DND-41 (cell line): ENCODE data around the gene RAD18.

ENCODE experiments used
- ATAC-seq: fragments of 200-7000 bp; cut with Tn5 transposase; 3 replicates; pipeline ENCODE4 v1.9.1; 2021; ENCODE audit warnings: low read depth; ENCODE audit not compliant: insufficient read depth
- DNase-seq: peaks from one replicate; pipeline ENCODE4 v3.0.0-alpha.2; 2020
- H2AFZ ChIP-seq: 2 replicates; pipeline ENCODE4 v1.6.0; 2012; ENCODE audit warnings: low read depth, low read length
- H3K27ac ChIP-seq: 2 replicates; pipeline ENCODE4 v1.5.1; 2012; ENCODE audit warnings: low read length, inconsistent platforms
- H3K27me3 ChIP-seq: fragments of 200-600 bp; sonication (generic); 2 replicates; pipeline ENCODE4 v1.6.0; 2012; ENCODE audit warnings: low read length, mild to moderate bottlenecking, inconsistent platforms; ENCODE audit not compliant: insufficient read depth, poor library complexity
- H3K36me3 ChIP-seq: 2 replicates; pipeline ENCODE4 v1.5.1; 2012; ENCODE audit warnings: low read length, inconsistent platforms; ENCODE audit not compliant: insufficient read depth
- H3K4me1 ChIP-seq: 2 replicates; pipeline ENCODE4 v1.5.1; 2012; ENCODE audit warnings: mild to moderate bottlenecking, low read length; ENCODE audit not compliant: insufficient read depth
- H3K4me2 ChIP-seq: 2 replicates; pipeline ENCODE4 v1.6.0; 2012; ENCODE audit warnings: mild to moderate bottlenecking, moderate library complexity, low read length, inconsistent platforms; ENCODE audit not compliant: insufficient read depth
- H3K4me3 ChIP-seq, 2 experiments: fragments of 200-600 bp in 1 of 2; shearing (Covaris generic) in 1 of 2; 2 replicates each; pipeline ENCODE4 v1.5.1; 2012 to 2016; ENCODE audit warnings: inconsistent platforms in 2 of 2, low read length in 2 of 2, mild to moderate bottlenecking in 2 of 2, low read depth in 1 of 2, moderate library complexity in 1 of 2
- H3K79me2 ChIP-seq: 2 replicates; pipeline ENCODE4 v1.6.0; 2012; ENCODE audit warnings: low read length, inconsistent platforms; ENCODE audit not compliant: insufficient read depth
- H3K9ac ChIP-seq: 2 replicates; pipeline ENCODE4 v1.6.0; 2012; ENCODE audit warnings: low read depth, mild to moderate bottlenecking, inconsistent platforms, low read length, moderate library complexity
- H3K9me3 ChIP-seq: 2 replicates; pipeline ENCODE4 v1.5.1; 2012; ENCODE audit warnings: low read length, moderate library complexity, mild to moderate bottlenecking, inconsistent platforms; ENCODE audit not compliant: insufficient read depth, severe bottlenecking
- H4K20me1 ChIP-seq: 2 replicates; pipeline ENCODE4 v1.6.0; 2012; ENCODE audit warnings: low read length; ENCODE audit not compliant: insufficient read depth
- EZH2 ChIP-seq: IDR thresholded peaks from 3 replicates; pipeline ENCODE4 v1.6.1; 2012; ENCODE audit warnings: borderline replicate concordance, low read depth, mild to moderate bottlenecking, moderate library complexity, low read length, inconsistent platforms; ENCODE audit not compliant: severe bottlenecking
- TF ChIP-seq, protein P1 (sequence below): IDR thresholded peaks from 2 replicates; pipeline ENCODE4 v1.5.1; 2012; ENCODE audit warnings: borderline replicate concordance, low read length, moderate library complexity, mild to moderate bottlenecking; ENCODE audit not compliant: poor library complexity, severe bottlenecking; ENCODE audit errors: extremely low read depth

RAD18 gene

DNA sequence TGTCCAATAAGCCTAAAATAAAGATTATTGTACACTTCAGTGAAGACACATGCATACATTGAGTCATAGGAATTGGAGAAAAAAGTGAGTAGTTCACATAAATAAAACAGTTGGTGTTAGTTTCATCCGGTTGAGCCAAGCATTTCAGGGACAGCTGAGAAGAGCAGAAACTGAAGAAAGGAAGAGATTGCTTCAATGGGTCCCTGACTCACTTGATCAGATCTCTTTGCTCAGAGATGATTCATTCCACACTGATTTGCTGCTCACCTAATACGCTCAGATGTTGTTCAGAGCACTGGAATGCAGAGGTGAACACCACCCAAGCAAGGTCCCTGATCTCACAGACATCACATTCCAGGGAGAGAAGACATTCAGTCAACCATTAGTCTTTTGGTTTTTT lies 93.7 kb downstream of the RAD18 start:
- ATAC-seq = no peak
- no peak overlapping the region for H3K27ac ChIP-seq
- H3K79me2 ChIP-seq = no peaks in the 10 kb centered on the region
- H3K4me2 ChIP-seq = no peak overlapping the region
- TF ChIP-seq, protein P1, sequence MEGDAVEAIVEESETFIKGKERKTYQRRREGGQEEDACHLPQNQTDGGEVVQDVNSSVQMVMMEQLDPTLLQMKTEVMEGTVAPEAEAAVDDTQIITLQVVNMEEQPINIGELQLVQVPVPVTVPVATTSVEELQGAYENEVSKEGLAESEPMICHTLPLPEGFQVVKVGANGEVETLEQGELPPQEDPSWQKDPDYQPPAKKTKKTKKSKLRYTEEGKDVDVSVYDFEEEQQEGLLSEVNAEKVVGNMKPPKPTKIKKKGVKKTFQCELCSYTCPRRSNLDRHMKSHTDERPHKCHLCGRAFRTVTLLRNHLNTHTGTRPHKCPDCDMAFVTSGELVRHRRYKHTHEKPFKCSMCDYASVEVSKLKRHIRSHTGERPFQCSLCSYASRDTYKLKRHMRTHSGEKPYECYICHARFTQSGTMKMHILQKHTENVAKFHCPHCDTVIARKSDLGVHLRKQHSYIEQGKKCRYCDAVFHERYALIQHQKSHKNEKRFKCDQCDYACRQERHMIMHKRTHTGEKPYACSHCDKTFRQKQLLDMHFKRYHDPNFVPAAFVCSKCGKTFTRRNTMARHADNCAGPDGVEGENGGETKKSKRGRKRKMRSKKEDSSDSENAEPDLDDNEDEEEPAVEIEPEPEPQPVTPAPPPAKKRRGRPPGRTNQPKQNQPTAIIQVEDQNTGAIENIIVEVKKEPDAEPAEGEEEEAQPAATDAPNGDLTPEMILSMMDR = no peak
- no peak for TF ChIP-seq EZH2
- no peaks in the 10 kb centered on the region for H3K9me3 ChIP-seq
- H3K4me3 ChIP-seq = no peak overlapping the region
- no peaks in the 10 kb centered on the region for H4K20me1 ChIP-seq
- no peak overlapping the region for H2AFZ ChIP-seq
- H3K27me3 ChIP-seq = no peaks in the 10 kb centered on the region
- H3K36me3 ChIP-seq = no peaks in the 10 kb centered on the region; the same call in 1 of the 2 replicates
- H3K9ac ChIP-seq = no peak overlapping the region
- no peak for DNase-seq
- no peaks in the 10 kb centered on the region for H3K4me1 ChIP-seq

DNA sequence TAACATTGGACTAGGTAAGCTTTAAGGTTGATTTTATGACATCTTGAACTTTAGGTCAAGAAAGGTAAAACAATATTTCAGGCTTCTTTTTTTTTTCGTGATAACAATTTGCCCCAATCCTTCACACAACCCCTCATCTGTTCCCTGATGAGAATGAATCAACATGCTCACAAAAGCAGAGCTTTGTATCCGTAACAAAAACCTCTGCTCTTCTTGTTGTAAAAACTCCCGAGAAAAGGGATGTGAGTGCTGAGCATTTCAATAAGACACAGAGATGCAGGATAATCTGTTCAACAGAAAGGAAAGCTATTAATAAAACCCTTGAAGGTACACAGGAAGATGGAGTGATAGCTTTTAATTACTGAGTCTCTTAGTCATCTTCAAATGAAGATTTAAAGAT lies 94.3 kb downstream of the RAD18 start:
- Histone ChIP-seq H3K9me3 (no peaks in the 10 kb centered on the region), H4K20me1 (no peaks in the 10 kb centered on the region), H3K27ac (no peak overlapping the region), H3K36me3 (peaks cover 2% of the 10 kb centered on the region; the same call in 1 of the 2 replicates), H3K9ac (no peak overlapping the region), H3K79me2 (no peaks in the 10 kb centered on the region), H3K4me3 (no peak overlapping the region), H3K4me2 (no peak overlapping the region), H3K4me1 (no peaks in the 10 kb centered on the region), H2AFZ (no peak overlapping the region), H3K27me3 (no peaks in the 10 kb centered on the region)
- ATAC-seq = no peak
- no peak for DNase-seq
- TF ChIP-seq, protein P1 = no peak
- no peak for TF ChIP-seq EZH2

DNA sequence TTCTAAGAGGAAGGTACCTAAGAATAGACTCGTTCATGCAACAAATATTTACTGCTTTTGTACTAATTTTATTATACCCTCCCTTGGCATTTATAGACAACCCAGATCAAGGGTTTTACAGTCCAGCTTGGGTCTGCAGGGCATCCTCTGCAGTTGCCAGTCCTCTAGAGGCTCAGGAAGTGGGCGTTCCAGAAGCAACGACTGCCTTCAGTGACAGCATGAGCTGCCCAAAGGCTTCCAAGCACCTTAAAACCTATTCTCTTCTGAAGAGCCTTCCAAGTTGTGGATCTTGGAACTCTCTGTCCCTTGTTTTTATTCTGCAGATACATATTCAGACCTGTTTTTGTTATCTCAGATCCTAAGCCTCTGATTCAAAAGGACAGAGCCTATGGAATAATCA lies 95.6 kb downstream of the RAD18 start:
- no peaks in the 10 kb centered on the region for H3K79me2 ChIP-seq
- no peak for ATAC-seq
- H2AFZ ChIP-seq = no peak overlapping the region
- H3K4me3 ChIP-seq = no peak overlapping the region
- H4K20me1 ChIP-seq = no peaks in the 10 kb centered on the region
- H3K4me2 ChIP-seq = no peak overlapping the region
- no peak overlapping the region for H3K27ac ChIP-seq
- no peaks in the 10 kb centered on the region for H3K27me3 ChIP-seq
- H3K36me3 ChIP-seq = peaks cover 7% of the 10 kb centered on the region; the same call in 1 of the 2 replicates
- TF ChIP-seq, protein P1 = no peak
- TF ChIP-seq EZH2 = no peak
- H3K4me1 ChIP-seq = no peaks in the 10 kb centered on the region
- no peak overlapping the region for H3K9ac ChIP-seq
- no peaks in the 10 kb centered on the region for H3K9me3 ChIP-seq
- no peak for DNase-seq

DNA sequence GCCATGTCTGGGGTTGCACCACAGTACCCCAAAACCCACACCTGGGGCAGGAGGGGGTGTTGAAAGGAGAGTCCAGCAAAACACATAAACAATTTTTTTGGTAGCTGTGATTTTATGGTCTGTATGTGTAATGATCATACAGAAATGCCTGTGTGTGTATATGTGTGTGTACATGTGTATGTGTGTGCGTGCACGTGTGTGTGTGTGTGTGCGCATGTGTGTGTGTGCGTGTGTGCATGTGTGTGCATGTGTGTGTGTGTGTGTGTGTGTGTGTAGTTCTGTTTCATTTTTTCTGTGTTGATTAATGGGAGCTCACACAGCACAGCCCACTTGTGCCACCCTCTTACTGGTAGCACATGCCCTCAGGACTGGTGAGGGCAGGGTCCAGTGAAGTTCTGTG lies 97.6 kb downstream of the RAD18 start:
- Histone ChIP-seq H3K27me3 (no peaks in the 10 kb centered on the region), H3K4me2 (no peak overlapping the region), H3K27ac (no peak overlapping the region), H3K79me2 (no peaks in the 10 kb centered on the region), H2AFZ (no peak overlapping the region), H3K4me3 (no peak overlapping the region), H3K9me3 (no peaks in the 10 kb centered on the region), H3K9ac (no peak overlapping the region), H4K20me1 (no peaks in the 10 kb centered on the region), H3K4me1 (no peaks in the 10 kb centered on the region), H3K36me3 (peaks cover 7% of the 10 kb centered on the region; the same call in 1 of the 2 replicates)
- ATAC-seq = no peak
- DNase-seq = no peak
- TF ChIP-seq, protein P1 = no peak
- no peak for TF ChIP-seq EZH2
